Left ventricle myocardium inferior (tissue), 1 donor: ENCODE data around the gene FBXW8. TPM values are rescaled to one million over a fixed set of nuclear protein-coding genes. Genes with fewer than 3 reads are reported as not detected.

Experiments
- DNase-seq: peaks from one replicate; pipeline ENCODE4 v3.0.0-alpha.2; 2020
- H3K27ac ChIP-seq: fragments of 200-600 bp; replicated peaks from 2 replicates; pipeline ENCODE4 v1.8.0; 2021
- H3K27me3 ChIP-seq: fragments of 200-600 bp; 2 replicates; pipeline ENCODE4 v1.8.0; 2021; ENCODE audit warnings: low read depth
- H3K36me3 ChIP-seq: fragments of 200-600 bp; 2 replicates; pipeline ENCODE4 v1.8.0; 2021
- H3K4me1 ChIP-seq: fragments of 200-600 bp; 2 replicates; pipeline ENCODE4 v1.8.0; 2021
- H3K4me3 ChIP-seq: fragments of 200-600 bp; 2 replicates; pipeline ENCODE4 v1.8.0; 2021; ENCODE audit warnings: mild to moderate bottlenecking, moderate library complexity
- H3K9me3 ChIP-seq: fragments of 200-600 bp; replicated peaks from 2 replicates; pipeline ENCODE4 v1.8.0; 2021
- CTCF ChIP-seq: fragments of 200-600 bp; IDR thresholded peaks from 2 replicates; pipeline ENCODE4 v1.8.0; 2021; ENCODE audit warnings: antibody characterized with exemption, mild to moderate bottlenecking, borderline replicate concordance
- intact Hi-C: fragments of 100-400 bp; cut with micrococcal nuclease; formaldehyde crosslinking; loops from one replicate; pipeline ENCODE4 v1.11.0; 2022
- total RNA-seq: library from RNA; stranded (reverse); fragmentation: NEBNext Ultra II Directional; extraction: Animal tissue kit (Norgen Biotek cat#: 25700); gene quantifications from one replicate; pipeline ENCODE4 v1.2.1, GENCODE V29; 2021
- donor health status: DM: no; HTN: yes; CAD: no; lungs with severe emphysema.

The FBXW8 gene
- total RNA-seq, 1 donor from 2014 or later = 8.5 TPM

GRCh38 chr12:116898669-116899068, 12.1 kb upstream of the FBXW8 start:
- no peaks in the 10 kb centered on the region for H3K9me3 ChIP-seq
- no peak for DNase-seq
- H3K4me3 ChIP-seq = no peak overlapping the region
- no peak overlapping the region for H3K27ac ChIP-seq
- H3K27me3 ChIP-seq = peaks cover 72% of the 10 kb centered on the region
- no peaks in the 10 kb centered on the region for H3K4me1 ChIP-seq
- H3K36me3 ChIP-seq = no peaks in the 10 kb centered on the region
- TF ChIP-seq CTCF = no peak
- intact Hi-C loops = no loop called here

DNA sequence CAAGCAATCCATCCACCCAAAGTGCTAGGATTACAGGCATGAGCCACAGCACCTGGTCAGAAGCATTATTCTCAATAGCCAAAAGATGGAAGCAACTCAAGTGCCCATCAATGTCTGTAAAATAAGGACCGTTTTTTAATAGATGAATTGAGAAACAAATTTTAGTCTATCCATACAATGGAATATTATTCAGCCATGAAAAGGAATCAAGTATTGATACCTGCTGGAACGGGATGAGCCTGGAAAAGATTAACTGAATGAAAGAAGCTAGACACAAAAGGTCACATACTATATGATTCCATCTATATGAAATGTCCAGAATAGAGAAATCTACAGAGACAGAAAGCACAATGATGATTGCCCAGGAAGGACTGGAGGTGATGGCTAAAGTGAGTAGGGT, 9.1 kb upstream of the FBXW8 start:
- H3K27me3 ChIP-seq = peaks cover 81% of the 10 kb centered on the region
- intact Hi-C loops = no loop called here
- no peak for TF ChIP-seq CTCF

GRCh38 chr12:116903818-116904217, 6.9 kb upstream of the FBXW8 start:
- TF ChIP-seq CTCF = no peak
- H3K4me3 ChIP-seq = no peak overlapping the region

More for the DNA sequence above, 9.1 kb upstream of the FBXW8 start:
- Histone ChIP-seq H3K27ac (no peak overlapping the region), H3K9me3 (no peaks in the 10 kb centered on the region), H3K4me1 (no peaks in the 10 kb centered on the region), H3K4me3 (no peak overlapping the region), H3K36me3 (no peaks in the 10 kb centered on the region)
- no peak for DNase-seq

GRCh38 chr12:116906285-116906684, 4.5 kb upstream of the FBXW8 start:
- H3K4me3 ChIP-seq = no peak overlapping the region
- peaks cover 34% of the 10 kb centered on the region for H3K27me3 ChIP-seq
- intact Hi-C loops = no loop called here
- H3K36me3 ChIP-seq = no peaks in the 10 kb centered on the region
- no peak for DNase-seq
- TF ChIP-seq CTCF = no peak
- H3K4me1 ChIP-seq = peaks cover 7% of the 10 kb centered on the region
- no peaks in the 10 kb centered on the region for H3K9me3 ChIP-seq
- H3K27ac ChIP-seq = no peak overlapping the region

More at GRCh38 chr12:116903818-116904217, 6.9 kb upstream of the FBXW8 start:
- intact Hi-C loops = no loop called here
- DNase-seq = no peak
- Histone ChIP-seq H3K9me3 (no peaks in the 10 kb centered on the region), H3K4me1 (no peaks in the 10 kb centered on the region), H3K27ac (no peak overlapping the region), H3K36me3 (no peaks in the 10 kb centered on the region), H3K27me3 (peaks cover 59% of the 10 kb centered on the region)

DNA sequence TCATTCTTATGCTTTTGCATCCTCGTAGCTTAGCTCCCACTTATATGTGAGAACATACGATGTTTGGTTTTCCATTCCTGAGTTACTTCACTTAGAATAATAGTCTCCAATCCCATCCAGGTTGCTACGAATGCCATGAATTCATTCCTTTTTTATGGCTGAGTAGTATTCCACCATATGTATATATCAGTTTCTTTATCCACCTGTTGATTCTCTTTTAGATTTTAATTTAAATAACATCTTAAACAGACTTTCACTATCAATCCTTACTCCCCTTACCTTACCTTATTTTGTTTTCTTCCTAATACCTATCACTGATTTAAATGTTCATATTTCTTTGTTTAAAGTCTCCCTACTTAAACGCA, 488 bp upstream of the FBXW8 start:
- DNase-seq = no peak
- TF ChIP-seq CTCF = no peak
- Histone ChIP-seq H3K4me3 (peak overlapping the region; percentile 82), H3K9me3 (no peaks in the 10 kb centered on the region), H3K4me1 (peaks cover 17% of the 10 kb centered on the region), H3K36me3 (no peaks in the 10 kb centered on the region), H3K27me3 (no peaks in the 10 kb centered on the region), H3K27ac (no peak overlapping the region)
- intact Hi-C loops = no loop called here

- peaks cover 27% of the 10 kb centered on the region for H3K4me1 ChIP-seq
- H3K9me3 ChIP-seq = no peaks in the 10 kb centered on the region
- intact Hi-C loops = no loop called here
- H3K36me3 ChIP-seq = no peaks in the 10 kb centered on the region
- H3K27ac ChIP-seq = no peak overlapping the region
- no peaks in the 10 kb centered on the region for H3K27me3 ChIP-seq
- no peak overlapping the region for H3K4me3 ChIP-seq
- no peak for DNase-seq
- TF ChIP-seq CTCF = no peak
These were observed 4.6 kb downstream of the FBXW8 start for GRCh38 chr12:116915326-116915725.
